Measurements from ENCODE around the gene SMARCAD1. TPM values are rescaled to one million over a fixed set of nuclear protein-coding genes. Genes with fewer than 3 reads are reported as not detected.

The SMARCAD1 gene
- total and polyA plus RNA-seq, 8 donors: 4.9 to 53.2 (median 12.7) TPM

GRCh38 chr4:94271248-94271647, 63.6 kb downstream of the SMARCAD1 start:
- H3K9me3 ChIP-seq: no peaks in the 10 kb centered on the region
- TF ChIP-seq POLR2AphosphoS5 (IDR thresholded peaks at IDR 0.05): no peak
- TF ChIP-seq CTCF (IDR thresholded peaks at IDR 0.05): no peak
- no peak for TF ChIP-seq EP300 (IDR thresholded peaks at IDR 0.05)
- no peak for TF ChIP-seq POLR2A (IDR thresholded peaks at IDR 0.05)
- H3K4me1 ChIP-seq: peaks cover 0 to 4% (median 0%) of the 10 kb centered on the region in 4 donors
- no peaks in the 10 kb centered on the region for H3K27me3 ChIP-seq
- H3K36me3 ChIP-seq: peaks cover 5 to 71% (median 68%) of the 10 kb centered on the region in 4 donors
- DNase-seq: no peak
- no peak overlapping the region for H3K27ac ChIP-seq
- intact Hi-C loops (cut with DNase I; ENCODE audit: low total_unique reads): no loop called here
- 27 to 77% (median 68%) methylated on average over 2 of the region's 2 CpGs for WGBS, 5 donors
- H3K4me3 ChIP-seq: no peak overlapping the region

GRCh38 chr4:94274912-94275311, 67.2 kb downstream of the SMARCAD1 start:
- DNase-seq: no peak
- Histone ChIP-seq H3K27me3 (no peaks in the 10 kb centered on the region), H3K4me3 (no peak overlapping the region), H3K9me3 (no peaks in the 10 kb centered on the region), H3K36me3 (peaks cover 20 to 96% (median 89%) of the 10 kb centered on the region in 4 donors), H3K4me1 (peaks cover 0 to 10% (median 0%) of the 10 kb centered on the region in 4 donors), H3K27ac (no peak overlapping the region)
- no peak for TF ChIP-seq CTCF (IDR thresholded peaks at IDR 0.05)
- no peak for TF ChIP-seq POLR2AphosphoS5 (IDR thresholded peaks at IDR 0.05)
- TF ChIP-seq EP300 (IDR thresholded peaks at IDR 0.05): no peak
- no peak for TF ChIP-seq POLR2A (IDR thresholded peaks at IDR 0.05)
- WGBS, 5 donors: 94 to 99% (median 96%) methylated on average over 3 of the region's 3 CpGs
- intact Hi-C loops (cut with DNase I; ENCODE audit: low total_unique reads): no loop called here

- Histone ChIP-seq H3K4me3 (no peak overlapping the region), H3K9me3 (no peaks in the 10 kb centered on the region), H3K27me3 (no peaks in the 10 kb centered on the region), H3K36me3 (peaks cover 30 to 99% (median 97%) of the 10 kb centered on the region in 4 donors), H3K4me1 (peaks cover 0 to 7% (median 0%) of the 10 kb centered on the region in 4 donors), H3K27ac (no peak overlapping the region)
- no peak for TF ChIP-seq POLR2A (IDR thresholded peaks at IDR 0.05)
- no peak for TF ChIP-seq CTCF (IDR thresholded peaks at IDR 0.05)
- no peak for TF ChIP-seq POLR2AphosphoS5 (IDR thresholded peaks at IDR 0.05)
- TF ChIP-seq EP300 (IDR thresholded peaks at IDR 0.05): no peak
- DNase-seq: no peak
- intact Hi-C loops (cut with DNase I; ENCODE audit: low total_unique reads): no loop called here
- 95 to 97% (median 96%) methylated on average over 7 of the region's 7 CpGs for WGBS, 5 donors
Measured at GRCh38 chr4:94276204-94276603, 68.5 kb downstream of the SMARCAD1 start.

GRCh38 chr4:94277534-94277933, 69.9 kb downstream of the SMARCAD1 start:
- DNase-seq: no peak
- Histone ChIP-seq H3K4me1 (peaks cover 0 to 7% (median 0%) of the 10 kb centered on the region in 4 donors), H3K36me3 (peaks cover 30 to 96% (median 95%) of the 10 kb centered on the region in 4 donors), H3K27me3 (no peaks in the 10 kb centered on the region), H3K9me3 (no peaks in the 10 kb centered on the region), H3K4me3 (no peak overlapping the region), H3K27ac (no peak overlapping the region)
- intact Hi-C loops (cut with DNase I; ENCODE audit: low total_unique reads): no loop called here
- 33 to 57% (median 43%) methylated on average over 3 of the region's 3 CpGs for WGBS, 5 donors
- TF ChIP-seq CTCF (IDR thresholded peaks at IDR 0.05) (no peak), POLR2AphosphoS5 (IDR thresholded peaks at IDR 0.05) (no peak), EP300 (IDR thresholded peaks at IDR 0.05) (no peak), POLR2A (IDR thresholded peaks at IDR 0.05) (no peak)

All from stomach (tissue), 9 donors.